ENCODE results near the gene ARID2. TPM values are rescaled to one million over a fixed set of nuclear protein-coding genes. Genes with fewer than 3 reads are reported as not detected.

ARID2 gene
- total RNA-seq, 2 donors from 2014 or later, result 29.0 to 33.6 TPM

GRCh38 chr12:45886685-45887084 is 157.2 kb downstream of the ARID2 start:
- Mint-ChIP-seq H3K9me3 (no peaks in the 10 kb centered on the region), H3K4me1 (peaks cover 2% of the 10 kb centered on the region), H3K36me3 (ENCODE audit: low read depth) (peaks cover 57% of the 10 kb centered on the region)

GRCh38 chr12:45887544-45887943 is 158.0 kb downstream of the ARID2 start:
- no peak for ATAC-seq (replicated peaks)
- no peak overlapping the region for H3K4me3 Mint-ChIP-seq
- no peaks in the 10 kb centered on the region for H3K4me1 Mint-ChIP-seq
- H3K27me3 Mint-ChIP-seq, result no peaks in the 10 kb centered on the region
- no peaks in the 10 kb centered on the region for H3K9me3 Mint-ChIP-seq
- peaks cover 54% of the 10 kb centered on the region for H3K36me3 Mint-ChIP-seq (ENCODE audit: low read depth)
- peak overlapping the region; percentile 13 for H3K27ac Mint-ChIP-seq

More at GRCh38 chr12:45886685-45887084, 157.2 kb downstream of the ARID2 start:
- no peak for ATAC-seq (replicated peaks)
- Mint-ChIP-seq H3K27ac (no peak overlapping the region), H3K27me3 (no peaks in the 10 kb centered on the region), H3K4me3 (no peak overlapping the region)

GRCh38 chr12:45890276-45890675 is 160.8 kb downstream of the ARID2 start:
- Mint-ChIP-seq H3K4me3 (no peak overlapping the region), H3K27ac (no peak overlapping the region), H3K36me3 (ENCODE audit: low read depth) (peaks cover 57% of the 10 kb centered on the region), H3K27me3 (no peaks in the 10 kb centered on the region), H3K9me3 (no peaks in the 10 kb centered on the region), H3K4me1 (no peaks in the 10 kb centered on the region)
- ATAC-seq (replicated peaks), result no peak

GRCh38 chr12:45893240-45893639 is 163.7 kb downstream of the ARID2 start:
- no peak for ATAC-seq (replicated peaks)
- Mint-ChIP-seq H3K4me1 (no peaks in the 10 kb centered on the region), H3K27ac (no peak overlapping the region), H3K9me3 (no peaks in the 10 kb centered on the region), H3K27me3 (no peaks in the 10 kb centered on the region), H3K36me3 (ENCODE audit: low read depth) (peaks cover 62% of the 10 kb centered on the region), H3K4me3 (no peak overlapping the region)

- H3K27me3 Mint-ChIP-seq, result no peaks in the 10 kb centered on the region
- no peak overlapping the region for H3K4me3 Mint-ChIP-seq
- H3K4me1 Mint-ChIP-seq, result no peaks in the 10 kb centered on the region
- H3K27ac Mint-ChIP-seq, result no peak overlapping the region
- H3K36me3 Mint-ChIP-seq (ENCODE audit: low read depth), result peaks cover 76% of the 10 kb centered on the region
- no peak for ATAC-seq (replicated peaks)
- no peaks in the 10 kb centered on the region for H3K9me3 Mint-ChIP-seq
Measured at GRCh38 chr12:45895961-45896360, 166.5 kb downstream of the ARID2 start.

GRCh38 chr12:45898094-45898493 is 168.6 kb downstream of the ARID2 start:
- ATAC-seq (replicated peaks), result peak; percentile 57
- Mint-ChIP-seq H3K4me3 (no peak overlapping the region), H3K4me1 (no peaks in the 10 kb centered on the region), H3K9me3 (no peaks in the 10 kb centered on the region), H3K36me3 (ENCODE audit: low read depth) (peaks cover 61% of the 10 kb centered on the region), H3K27me3 (no peaks in the 10 kb centered on the region), H3K27ac (no peak overlapping the region)

- H3K4me3 Mint-ChIP-seq, result no peak overlapping the region
- ATAC-seq (replicated peaks), result no peak
- no peaks in the 10 kb centered on the region for H3K4me1 Mint-ChIP-seq
Measured at GRCh38 chr12:45907955-45908354, 178.4 kb downstream of the ARID2 start.

GRCh38 chr12:45909041-45909713 is 179.7 kb downstream of the ARID2 start:
- Mint-ChIP-seq H3K27ac (no peak overlapping the region), H3K4me3 (no peak overlapping the region), H3K9me3 (no peaks in the 10 kb centered on the region), H3K4me1 (no peaks in the 10 kb centered on the region), H3K27me3 (no peaks in the 10 kb centered on the region), H3K36me3 (ENCODE audit: low read depth) (peaks cover 37% of the 10 kb centered on the region)
- no peak for ATAC-seq (replicated peaks)

More at GRCh38 chr12:45907955-45908354, 178.4 kb downstream of the ARID2 start:
- H3K36me3 Mint-ChIP-seq (ENCODE audit: low read depth), result peaks cover 43% of the 10 kb centered on the region
- H3K9me3 Mint-ChIP-seq, result no peaks in the 10 kb centered on the region
- H3K27ac Mint-ChIP-seq, result no peak overlapping the region
- H3K27me3 Mint-ChIP-seq, result no peaks in the 10 kb centered on the region

- Mint-ChIP-seq H3K36me3 (ENCODE audit: low read depth) (peaks cover 17% of the 10 kb centered on the region), H3K4me1 (no peaks in the 10 kb centered on the region), H3K9me3 (no peaks in the 10 kb centered on the region), H3K27me3 (no peaks in the 10 kb centered on the region), H3K27ac (no peak overlapping the region), H3K4me3 (no peak overlapping the region)
- ATAC-seq (replicated peaks), result no peak
Measured at GRCh38 chr12:45912774-45913173, 183.3 kb downstream of the ARID2 start.

GRCh38 chr12:45913631-45914030 is 184.1 kb downstream of the ARID2 start:
- Mint-ChIP-seq H3K36me3 (ENCODE audit: low read depth) (peaks cover 9% of the 10 kb centered on the region), H3K4me1 (no peaks in the 10 kb centered on the region), H3K9me3 (no peaks in the 10 kb centered on the region), H3K27ac (no peak overlapping the region), H3K4me3 (no peak overlapping the region), H3K27me3 (no peaks in the 10 kb centered on the region)
- ATAC-seq (replicated peaks), result no peak

- H3K4me3 Mint-ChIP-seq, result no peak overlapping the region
- H3K9me3 Mint-ChIP-seq, result no peaks in the 10 kb centered on the region
- H3K27ac Mint-ChIP-seq, result no peak overlapping the region
- no peaks in the 10 kb centered on the region for H3K27me3 Mint-ChIP-seq
- H3K36me3 Mint-ChIP-seq (ENCODE audit: low read depth), result peaks cover 7% of the 10 kb centered on the region
- peak; percentile 35 for ATAC-seq (replicated peaks)
- H3K4me1 Mint-ChIP-seq, result no peaks in the 10 kb centered on the region
Measured at GRCh38 chr12:45914090-45914489, 184.6 kb downstream of the ARID2 start.

GRCh38 chr12:45915405-45915804 is 185.9 kb downstream of the ARID2 start:
- H3K9me3 Mint-ChIP-seq, result no peaks in the 10 kb centered on the region
- peak overlapping the region; percentile 33 for H3K27ac Mint-ChIP-seq
- peaks cover 13% of the 10 kb centered on the region for H3K36me3 Mint-ChIP-seq (ENCODE audit: low read depth)
- no peaks in the 10 kb centered on the region for H3K27me3 Mint-ChIP-seq
- H3K4me1 Mint-ChIP-seq, result no peaks in the 10 kb centered on the region
- H3K4me3 Mint-ChIP-seq, result no peak overlapping the region
- no peak for ATAC-seq (replicated peaks)

- Mint-ChIP-seq H3K4me3 (no peak overlapping the region), H3K27me3 (no peaks in the 10 kb centered on the region), H3K27ac (no peak overlapping the region), H3K9me3 (no peaks in the 10 kb centered on the region), H3K4me1 (no peaks in the 10 kb centered on the region), H3K36me3 (ENCODE audit: low read depth) (peaks cover 46% of the 10 kb centered on the region)
- ATAC-seq (replicated peaks), result no peak
Measured at GRCh38 chr12:45918818-45919217, 189.3 kb downstream of the ARID2 start.

GRCh38 chr12:45928309-45928708 is 198.8 kb downstream of the ARID2 start:
- no peaks in the 10 kb centered on the region for H3K9me3 Mint-ChIP-seq
- H3K36me3 Mint-ChIP-seq (ENCODE audit: low read depth), result peaks cover 92% of the 10 kb centered on the region
- peak; percentile 80 for ATAC-seq (replicated peaks)
- no peak overlapping the region for H3K4me3 Mint-ChIP-seq
- no peaks in the 10 kb centered on the region for H3K27me3 Mint-ChIP-seq
- no peaks in the 10 kb centered on the region for H3K4me1 Mint-ChIP-seq
- no peak overlapping the region for H3K27ac Mint-ChIP-seq

GRCh38 chr12:45930369-45930768 is 200.9 kb downstream of the ARID2 start:
- H3K4me1 Mint-ChIP-seq, result no peaks in the 10 kb centered on the region
- no peak overlapping the region for H3K27ac Mint-ChIP-seq
- no peaks in the 10 kb centered on the region for H3K27me3 Mint-ChIP-seq
- H3K4me3 Mint-ChIP-seq, result no peak overlapping the region
- peaks cover 89% of the 10 kb centered on the region for H3K36me3 Mint-ChIP-seq (ENCODE audit: low read depth)
- ATAC-seq (replicated peaks), result no peak
- no peaks in the 10 kb centered on the region for H3K9me3 Mint-ChIP-seq

- Mint-ChIP-seq H3K9me3 (no peaks in the 10 kb centered on the region), H3K4me1 (peaks cover 8% of the 10 kb centered on the region), H3K36me3 (ENCODE audit: low read depth) (peaks cover 78% of the 10 kb centered on the region), H3K4me3 (no peak overlapping the region), H3K27me3 (no peaks in the 10 kb centered on the region), H3K27ac (no peak overlapping the region)
- no peak for ATAC-seq (replicated peaks)
Measured at GRCh38 chr12:45933504-45933903, 204.0 kb downstream of the ARID2 start.

Data from activated T-helper 17 cell treated with anti-CD3 and anti-CD28 coated beads, Interleukin-2, amount 50 U/mL, for 72 hours (primary cell).